ENCODE data around the gene CTIF.

CTIF gene

DNA sequence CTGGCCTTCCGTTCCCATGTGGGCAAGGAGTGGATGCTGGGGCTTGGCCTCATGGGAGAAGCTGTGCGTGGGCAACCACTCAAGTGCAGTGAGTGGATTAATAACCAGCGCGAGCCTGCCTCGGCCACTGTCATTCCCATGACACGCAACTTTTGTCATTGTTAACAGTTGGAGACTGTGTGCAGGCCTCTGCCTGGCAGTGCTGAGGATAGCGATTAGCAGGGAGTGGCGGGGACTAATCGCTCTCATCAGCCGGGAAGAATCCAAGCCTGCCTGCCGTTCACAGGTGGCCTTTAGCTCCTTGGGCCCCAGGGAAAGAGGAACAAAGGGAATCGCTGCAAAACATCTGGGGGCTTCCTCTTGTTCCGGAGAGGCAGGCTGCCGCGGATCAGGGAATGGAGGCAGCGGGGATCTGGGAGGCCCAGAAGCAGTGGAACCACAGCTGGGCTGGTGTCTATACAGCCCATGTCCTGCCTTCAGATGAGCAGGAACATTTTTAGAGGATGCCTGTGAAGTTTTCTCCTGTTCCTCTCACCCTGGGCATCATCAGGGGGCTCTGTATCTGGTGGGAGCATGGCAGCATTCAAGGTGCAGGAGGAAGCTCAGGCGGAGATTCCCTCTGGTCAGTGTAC is 53.8 kb downstream of the CTIF start:
- Mint-ChIP-seq H3K9me3 (no peaks in the 10 kb centered on the region), H3K36me3 (no peaks in the 10 kb centered on the region), H3K27ac (no peak overlapping the region), H3K4me3 (no peak overlapping the region), H3K4me1 (no peaks in the 10 kb centered on the region)
- DNase-seq (ENCODE audit: low spot score in 2 of 2): no peak
- ATAC-seq: no peak

DNA sequence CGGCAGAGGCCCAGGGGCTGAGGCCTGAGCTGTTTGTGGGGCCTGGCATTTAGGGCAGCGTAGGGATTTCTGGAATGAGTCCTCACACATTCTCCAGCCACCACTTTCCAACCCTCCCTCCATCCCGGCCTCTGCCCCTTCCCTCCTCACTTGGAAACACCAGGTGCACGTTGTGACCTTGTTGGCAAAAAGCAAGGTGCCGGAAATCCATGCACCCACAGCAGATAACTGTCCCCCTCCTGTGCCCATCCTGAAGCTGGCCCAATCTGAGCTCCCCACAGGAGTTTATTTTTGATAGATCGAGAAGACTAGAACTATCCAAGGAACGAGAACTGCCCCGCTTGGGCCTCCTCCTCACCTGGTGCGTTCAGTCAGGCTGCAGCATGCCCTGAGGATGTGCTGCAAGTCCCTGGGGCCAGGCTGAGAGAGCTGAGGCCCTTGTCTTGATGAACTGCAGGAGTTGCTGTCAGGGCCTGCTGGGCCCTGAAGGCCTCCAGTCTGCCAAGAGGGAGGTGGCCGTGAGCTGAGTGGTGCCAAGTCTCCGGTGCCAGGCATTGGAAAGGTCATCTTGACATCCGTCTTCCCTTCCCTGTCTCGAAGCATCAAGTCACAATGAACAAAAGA is 55.8 kb downstream of the CTIF start:
- no peak for ATAC-seq
- Mint-ChIP-seq H3K4me3 (no peak overlapping the region), H3K4me1 (no peaks in the 10 kb centered on the region), H3K9me3 (no peaks in the 10 kb centered on the region), H3K36me3 (no peaks in the 10 kb centered on the region), H3K27ac (no peak overlapping the region)
- DNase-seq (ENCODE audit: low spot score in 2 of 2): no peak

DNA sequence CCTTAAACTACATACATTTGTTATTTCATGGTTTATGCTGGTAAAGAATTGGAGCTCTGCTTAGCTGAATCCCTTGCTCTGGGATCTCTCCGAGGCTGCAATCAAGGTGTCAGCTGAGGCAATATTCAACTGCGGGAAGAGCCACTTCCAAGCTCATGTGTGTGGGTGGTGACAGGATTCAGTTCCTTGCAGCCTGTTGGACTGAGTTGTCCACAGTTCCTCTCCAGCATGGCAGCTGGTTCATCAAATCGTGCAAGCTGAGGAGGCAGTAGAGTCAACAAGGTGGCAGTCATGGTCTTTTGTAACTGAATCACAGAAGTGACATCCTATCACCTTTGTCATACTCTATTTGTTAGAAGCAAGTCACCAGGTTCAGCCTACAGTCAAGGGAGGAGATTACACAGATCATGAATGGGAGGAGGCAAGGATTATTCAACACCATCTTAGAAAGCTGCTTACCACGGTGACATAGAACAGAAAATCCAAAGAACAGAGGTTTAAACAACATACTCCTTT is 56.9 kb downstream of the CTIF start:
- Mint-ChIP-seq H3K4me3 (no peak overlapping the region), H3K27ac (no peak overlapping the region), H3K36me3 (no peaks in the 10 kb centered on the region), H3K4me1 (peaks cover 5% of the 10 kb centered on the region), H3K9me3 (no peaks in the 10 kb centered on the region)
- DNase-seq (ENCODE audit: low spot score in 2 of 2) (no peak), ATAC-seq (peak; percentile 17)

DNA sequence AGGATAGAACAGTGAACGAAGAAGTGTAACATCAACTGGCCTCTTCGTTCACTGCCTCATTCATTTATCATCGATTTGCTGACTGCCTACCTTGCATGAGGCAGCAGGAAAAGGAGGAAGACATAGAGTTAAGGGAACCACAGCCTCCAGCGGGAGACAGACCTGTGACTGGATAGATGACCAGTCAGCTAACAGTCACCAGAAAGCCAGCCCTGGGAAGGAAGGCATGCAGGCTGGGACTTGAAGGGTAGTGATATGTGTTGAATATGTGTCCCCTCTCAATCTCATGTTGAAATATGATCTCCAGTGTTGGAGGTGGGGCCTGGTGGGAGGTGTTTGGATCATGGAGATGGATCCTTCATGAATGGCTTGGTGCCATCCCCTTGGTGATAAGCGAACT is 58.3 kb downstream of the CTIF start:
- peak overlapping the region; percentile 26 for H3K27ac Mint-ChIP-seq

GRCh38 chr18:48597671-48598070 is 58.8 kb downstream of the CTIF start:
- no peak for DNase-seq (ENCODE audit: low spot score in 2 of 2)
- Mint-ChIP-seq H3K4me1 (peaks cover 5% of the 10 kb centered on the region), H3K9me3 (no peaks in the 10 kb centered on the region), H3K4me3 (no peak overlapping the region), H3K36me3 (no peaks in the 10 kb centered on the region), H3K27ac (no peak overlapping the region)
- ATAC-seq: no peak

More for the DNA sequence above, 58.3 kb downstream of the CTIF start:
- DNase-seq (ENCODE audit: low spot score in 2 of 2) (no peak), ATAC-seq (no peak)
- Mint-ChIP-seq H3K36me3 (no peaks in the 10 kb centered on the region), H3K4me1 (peaks cover 5% of the 10 kb centered on the region), H3K9me3 (no peaks in the 10 kb centered on the region), H3K4me3 (no peak overlapping the region)

- DNase-seq (ENCODE audit: low spot score in 2 of 2) (no peak), ATAC-seq (no peak)
- no peak overlapping the region for H3K4me3 Mint-ChIP-seq
- H3K4me1 Mint-ChIP-seq: peaks cover 5% of the 10 kb centered on the region
- H3K36me3 Mint-ChIP-seq: no peaks in the 10 kb centered on the region
- no peak overlapping the region for H3K27ac Mint-ChIP-seq
- no peaks in the 10 kb centered on the region for H3K9me3 Mint-ChIP-seq
Observed at GRCh38 chr18:48599391-48599790, 60.6 kb downstream of the CTIF start.

GRCh38 chr18:48600046-48600445 is 61.2 kb downstream of the CTIF start:
- DNase-seq (ENCODE audit: low spot score in 2 of 2): no peak
- no peak overlapping the region for H3K27ac Mint-ChIP-seq
- H3K4me3 Mint-ChIP-seq: no peak overlapping the region
- H3K9me3 Mint-ChIP-seq: no peaks in the 10 kb centered on the region
- peaks cover 5% of the 10 kb centered on the region for H3K4me1 Mint-ChIP-seq
- no peaks in the 10 kb centered on the region for H3K36me3 Mint-ChIP-seq
- ATAC-seq: no peak

DNA sequence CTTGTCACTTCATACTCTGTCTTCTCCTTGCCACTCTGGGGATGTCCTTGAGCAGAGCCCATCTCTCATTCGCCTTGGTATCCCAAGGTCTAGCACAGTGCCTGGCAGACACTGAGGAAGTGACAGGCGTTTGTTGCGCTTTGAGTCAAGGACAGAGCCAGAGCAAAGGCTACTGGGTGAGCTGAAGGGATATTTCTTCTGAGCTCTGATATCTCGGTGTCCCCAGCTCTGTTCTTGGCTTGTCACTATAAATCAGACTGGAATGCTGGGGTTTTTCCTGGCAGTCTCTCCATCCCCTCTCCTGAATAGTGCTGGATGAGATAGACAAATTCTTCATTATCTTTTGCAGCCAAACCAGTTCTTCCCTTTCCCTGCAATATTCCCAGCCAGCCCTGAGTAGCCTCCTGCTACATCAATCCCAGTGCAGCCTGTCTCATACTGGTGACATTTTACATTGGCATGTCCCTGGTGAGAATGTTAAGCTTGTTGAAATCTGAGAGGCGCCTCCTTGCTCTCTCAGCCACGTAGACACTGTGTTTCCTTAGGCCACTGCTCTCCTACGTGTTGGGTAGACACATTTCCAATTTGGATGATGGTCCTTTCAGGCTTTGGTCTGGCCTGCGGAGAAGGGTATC is 61.7 kb downstream of the CTIF start:
- no peak overlapping the region for H3K4me3 Mint-ChIP-seq
- peaks cover 5% of the 10 kb centered on the region for H3K4me1 Mint-ChIP-seq
- no peak overlapping the region for H3K27ac Mint-ChIP-seq
- H3K9me3 Mint-ChIP-seq: no peaks in the 10 kb centered on the region
- ATAC-seq (no peak), DNase-seq (ENCODE audit: low spot score in 2 of 2) (no peak)
- H3K36me3 Mint-ChIP-seq: no peaks in the 10 kb centered on the region

GRCh38 chr18:48601343-48601742 is 62.5 kb downstream of the CTIF start:
- no peak overlapping the region for H3K4me3 Mint-ChIP-seq
- DNase-seq (ENCODE audit: low spot score in 2 of 2): no peak
- no peak overlapping the region for H3K27ac Mint-ChIP-seq
- H3K4me1 Mint-ChIP-seq: peaks cover 5% of the 10 kb centered on the region
- ATAC-seq: no peak
- H3K36me3 Mint-ChIP-seq: no peaks in the 10 kb centered on the region
- H3K9me3 Mint-ChIP-seq: no peaks in the 10 kb centered on the region

GRCh38 chr18:48602759-48603390 is 64.0 kb downstream of the CTIF start:
- ATAC-seq: no peak
- Mint-ChIP-seq H3K36me3 (no peaks in the 10 kb centered on the region), H3K27ac (no peak overlapping the region), H3K4me1 (peaks cover 5% of the 10 kb centered on the region), H3K4me3 (no peak overlapping the region), H3K9me3 (no peaks in the 10 kb centered on the region)
- DNase-seq (ENCODE audit: low spot score in 2 of 2): no peak

DNA sequence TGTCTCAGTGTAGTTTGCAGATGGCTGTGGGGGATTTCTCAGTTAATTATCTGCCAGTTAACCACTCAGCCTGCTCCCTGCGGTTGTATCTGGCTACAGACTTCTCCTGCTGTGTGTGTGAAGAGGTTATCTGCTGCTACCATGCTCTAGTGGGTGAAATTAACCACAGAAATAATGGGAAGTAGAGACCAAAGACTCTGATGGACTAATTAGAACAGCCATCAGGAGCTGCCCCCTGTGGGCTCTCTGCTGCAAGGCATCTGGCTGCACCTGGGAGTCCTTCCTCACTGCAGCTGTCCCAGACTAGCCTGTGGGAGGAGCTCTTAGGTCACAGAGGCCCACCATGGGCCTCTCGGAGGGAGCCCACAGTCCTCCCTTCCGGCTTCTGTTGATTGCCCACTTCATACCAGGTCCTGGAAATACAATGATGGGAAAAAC is 66.6 kb downstream of the CTIF start:
- Mint-ChIP-seq H3K9me3 (no peaks in the 10 kb centered on the region), H3K27ac (no peak overlapping the region), H3K36me3 (no peaks in the 10 kb centered on the region), H3K4me1 (no peaks in the 10 kb centered on the region), H3K4me3 (no peak overlapping the region)
- DNase-seq (ENCODE audit: low spot score in 2 of 2) (no peak), ATAC-seq (no peak)

DNA sequence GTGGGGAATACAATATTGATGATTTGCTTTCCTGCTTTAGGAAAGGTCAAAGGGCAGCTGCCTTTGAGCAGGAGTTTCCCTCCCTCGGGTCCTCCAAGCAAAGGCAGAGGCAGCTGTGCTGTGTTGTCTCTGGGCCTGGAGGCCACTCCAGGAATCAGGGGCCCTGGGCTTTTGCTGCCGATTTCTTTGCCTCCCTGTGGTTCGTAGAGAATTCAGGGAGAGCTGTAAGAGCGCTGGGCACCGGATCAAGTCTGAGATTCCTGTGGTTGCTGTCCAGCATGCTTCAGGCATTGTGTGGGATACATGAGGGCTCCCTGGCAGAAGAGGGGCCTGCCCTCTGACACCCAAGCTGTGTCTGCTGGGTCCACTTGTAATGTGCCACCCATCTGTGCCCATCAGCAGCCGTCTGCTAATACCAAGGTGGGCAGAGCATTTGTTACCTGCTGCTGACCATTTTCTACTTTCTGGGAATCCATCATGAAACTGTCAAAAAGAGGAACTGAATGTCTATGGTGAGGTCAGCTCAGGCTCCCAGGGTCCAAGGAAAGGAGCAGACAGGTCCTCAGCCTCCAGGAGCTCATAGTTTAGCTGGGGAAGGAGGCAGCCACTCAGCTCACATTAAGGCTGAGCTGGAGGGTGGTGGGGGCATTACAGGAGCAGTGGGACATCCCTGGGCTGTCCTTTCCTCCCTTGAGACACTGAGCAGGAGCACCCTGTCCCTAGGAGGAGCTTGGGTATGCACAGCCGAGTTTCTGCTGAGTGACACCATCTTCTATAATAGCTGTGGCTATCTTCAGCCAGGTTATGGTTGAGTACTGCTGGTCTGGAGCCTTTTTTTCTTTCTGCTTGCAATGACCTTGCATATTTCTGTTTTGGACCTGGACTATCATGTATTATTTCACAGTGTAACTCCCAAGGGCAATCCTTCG is 68.5 kb downstream of the CTIF start:
- H3K4me1 Mint-ChIP-seq: no peaks in the 10 kb centered on the region
- DNase-seq (ENCODE audit: low spot score in 2 of 2): no peak
- ATAC-seq: no peak
- no peaks in the 10 kb centered on the region for H3K36me3 Mint-ChIP-seq
- peak overlapping the region; percentile 16 for H3K27ac Mint-ChIP-seq
- H3K9me3 Mint-ChIP-seq: no peaks in the 10 kb centered on the region
- no peak overlapping the region for H3K4me3 Mint-ChIP-seq

GRCh38 chr18:48608581-48608980 is 69.8 kb downstream of the CTIF start:
- ATAC-seq: no peak
- no peak overlapping the region for H3K27ac Mint-ChIP-seq
- no peak overlapping the region for H3K4me3 Mint-ChIP-seq

GRCh38 chr18:48609114-48609513 is 70.3 kb downstream of the CTIF start:
- Mint-ChIP-seq H3K9me3 (no peaks in the 10 kb centered on the region), H3K27ac (no peak overlapping the region), H3K4me1 (no peaks in the 10 kb centered on the region), H3K36me3 (no peaks in the 10 kb centered on the region), H3K4me3 (no peak overlapping the region)
- ATAC-seq: no peak
- DNase-seq (ENCODE audit: low spot score in 2 of 2): no peak

More at GRCh38 chr18:48608581-48608980, 69.8 kb downstream of the CTIF start:
- DNase-seq (ENCODE audit: low spot score in 2 of 2): no peak
- Mint-ChIP-seq H3K4me1 (no peaks in the 10 kb centered on the region), H3K9me3 (no peaks in the 10 kb centered on the region), H3K36me3 (no peaks in the 10 kb centered on the region)
